HL-60 (cell line): ENCODE data around the gene SPRYD3.

Source experiments
- DNase-seq, 2 experiments: peaks; one replicate each; pipeline ENCODE4 v3.0.0-alpha.2; 2010 to 2020; ENCODE audit warnings: low read depth in 1 of 2, low spot score in 1 of 2
- H3K27ac ChIP-seq: fragments of 250-450 bp; sonication (Bioruptor Pico); replicated peaks from 2 replicates; pipeline ENCODE4 v1.5.1; 2020; ENCODE audit warnings: mild to moderate bottlenecking, moderate library complexity
- H3K27me3 ChIP-seq: fragments of 250-450 bp; sonication (Bioruptor Pico); 2 replicates; pipeline ENCODE4 v1.5.1; 2021; ENCODE audit warnings: mild to moderate bottlenecking, moderate library complexity; ENCODE audit not compliant: insufficient read depth, poor library complexity, severe bottlenecking
- H3K4me3 ChIP-seq: replicated peaks from 2 replicates; pipeline ENCODE4 v1.5.1; 2011; ENCODE audit warnings: mild to moderate bottlenecking, control low read depth, low read length; ENCODE audit not compliant: insufficient read depth
- CTCF ChIP-seq: IDR thresholded peaks from one replicate; pipeline ENCODE4 v1.5.1; 2011; ENCODE audit warnings: low read length, control low read depth, inconsistent platforms; ENCODE audit not compliant: insufficient read depth
- GABPA ChIP-seq: IDR thresholded peaks from 2 replicates; pipeline ENCODE4 v1.6.1; 2012; ENCODE audit warnings: low read depth
- POLR2AphosphoS5 ChIP-seq: IDR thresholded peaks from 2 replicates; pipeline ENCODE4 v1.6.1; 2012; ENCODE audit warnings: low read depth
- REST ChIP-seq: IDR thresholded peaks from 2 replicates; pipeline ENCODE4 v1.6.1; 2012; ENCODE audit warnings: low read depth; ENCODE audit not compliant: insufficient replicate concordance
- SPI1 ChIP-seq: IDR thresholded peaks from 2 replicates; pipeline ENCODE4 v1.6.1; 2012; ENCODE audit warnings: low read depth, mild to moderate bottlenecking, borderline replicate concordance

SPRYD3 gene

GRCh38 chr12:53077030-53077429 lies 2.2 kb downstream of the SPRYD3 start:
- Histone ChIP-seq H3K27me3 (no peaks in the 10 kb centered on the region), H3K27ac (no peak overlapping the region), H3K4me3 (no peak overlapping the region)
- DNase-seq: no peak
- TF ChIP-seq POLR2AphosphoS5 (no peak), CTCF (no peak), REST (no peak), GABPA (no peak), SPI1 (no peak)

- no peak overlapping the region for H3K4me3 ChIP-seq
- no peak for DNase-seq
- TF ChIP-seq CTCF: no peak
- TF ChIP-seq REST: no peak
- no peak for TF ChIP-seq GABPA
- no peak for TF ChIP-seq SPI1
- TF ChIP-seq POLR2AphosphoS5: no peak
- no peak overlapping the region for H3K27ac ChIP-seq
- no peaks in the 10 kb centered on the region for H3K27me3 ChIP-seq
Measured at GRCh38 chr12:53076461-53076860, 2.7 kb downstream of the SPRYD3 start.

- TF ChIP-seq GABPA (no peak), REST (no peak), SPI1 (no peak), POLR2AphosphoS5 (no peak), CTCF (no peak)
- no peak for DNase-seq
- H3K27ac ChIP-seq: no peak overlapping the region
Measured at GRCh38 chr12:53074999-53075370, 4.2 kb downstream of the SPRYD3 start.

More at GRCh38 chr12:53074999-53075370, 4.2 kb downstream of the SPRYD3 start:
- Histone ChIP-seq H3K4me3 (no peak overlapping the region), H3K27me3 (no peaks in the 10 kb centered on the region)
